ENCODE data around the gene JHY. TPM values are rescaled to one million over a fixed set of nuclear protein-coding genes. Genes with fewer than 3 reads are reported as not detected.

Gene JHY
- total RNA-seq, 6 donors from 2014 or later: 5.5 to 20.9 (median 8.8) TPM

- Histone ChIP-seq H3K9me3 (no peaks in the 10 kb centered on the region), H3K27ac (no peak overlapping the region), H3K4me3 (no peak overlapping the region), H3K4me1 (peaks cover 5 to 18% (median 10%) of the 10 kb centered on the region in 4 donors), H3K27me3 (peaks cover 0 to 49% (median 23%) of the 10 kb centered on the region in 4 donors), H3K36me3 (no peaks in the 10 kb centered on the region)
- ATAC-seq (ENCODE audit: low FRiP score in 2 of 2): no peak
- DNase-seq: no peak
- WGBS, 2 donors: 14 to 15% methylated on average over 21 of the region's 21 CpGs
- no peak for TF ChIP-seq POLR2AphosphoS5 (IDR thresholded peaks at IDR 0.05)
- TF ChIP-seq CTCF (IDR thresholded peaks at IDR 0.05): no peak
- no peak for TF ChIP-seq POLR2A (IDR thresholded peaks at IDR 0.05)
- no peak for TF ChIP-seq EP300 (IDR thresholded peaks at IDR 0.05)
Measured at GRCh38 chr11:122976061-122976733, 93.6 kb downstream of the JHY start.

GRCh38 chr11:122976734-122977469, 94.3 kb downstream of the JHY start:
- H3K4me1 ChIP-seq: peaks cover 9 to 24% (median 11%) of the 10 kb centered on the region in 4 donors
- no peak for TF ChIP-seq POLR2A (IDR thresholded peaks at IDR 0.05)
- TF ChIP-seq CTCF (IDR thresholded peaks at IDR 0.05): no peak
- no peak for TF ChIP-seq EP300 (IDR thresholded peaks at IDR 0.05)
- no peak for TF ChIP-seq POLR2AphosphoS5 (IDR thresholded peaks at IDR 0.05)
- H3K27me3 ChIP-seq: peaks cover 0 to 56% (median 27%) of the 10 kb centered on the region in 4 donors
- H3K9me3 ChIP-seq: no peaks in the 10 kb centered on the region
- DNase-seq (peak in 1 of 2 donors; percentile 62), ATAC-seq (ENCODE audit: low FRiP score in 2 of 2) (no peak)
- no peak overlapping the region for H3K27ac ChIP-seq
- H3K4me3 ChIP-seq: peak overlapping the region in 1 of 4 donors; percentile 19
- WGBS, 2 donors: 5 to 6% methylated on average over 42 to 47 of the region's 50 CpGs
- no peaks in the 10 kb centered on the region for H3K36me3 ChIP-seq

GRCh38 chr11:122977470-122978298, 95.1 kb downstream of the JHY start:
- Histone ChIP-seq H3K4me3 (peak overlapping the region in 1 of 4 donors; percentile 19), H3K27me3 (peaks cover 0 to 64% (median 28%) of the 10 kb centered on the region in 4 donors)

GRCh38 chr11:122978299-122978620, 95.7 kb downstream of the JHY start:
- no peaks in the 10 kb centered on the region for H3K36me3 ChIP-seq
- H3K4me1 ChIP-seq: peaks cover 9 to 24% (median 11%) of the 10 kb centered on the region in 4 donors
- no peak for ATAC-seq (ENCODE audit: low FRiP score in 2 of 2)
- no peak overlapping the region for H3K4me3 ChIP-seq
- H3K9me3 ChIP-seq: no peaks in the 10 kb centered on the region
- H3K27ac ChIP-seq: no peak overlapping the region
- TF ChIP-seq POLR2A (IDR thresholded peaks at IDR 0.05) (no peak), CTCF (IDR thresholded peaks at IDR 0.05) (no peak), EP300 (IDR thresholded peaks at IDR 0.05) (no peak), POLR2AphosphoS5 (IDR thresholded peaks at IDR 0.05) (no peak)
- WGBS, 2 donors: 10 to 15% methylated on average over 7 of the region's 7 CpGs
- peaks cover 0 to 68% (median 28%) of the 10 kb centered on the region in 4 donors for H3K27me3 ChIP-seq
- DNase-seq: no peak

More at GRCh38 chr11:122977470-122978298, 95.1 kb downstream of the JHY start:
- TF ChIP-seq CTCF (IDR thresholded peaks at IDR 0.05) (no peak), POLR2AphosphoS5 (IDR thresholded peaks at IDR 0.05) (no peak), POLR2A (IDR thresholded peaks at IDR 0.05) (no peak), EP300 (IDR thresholded peaks at IDR 0.05) (no peak)
- peaks cover 9 to 24% (median 11%) of the 10 kb centered on the region in 4 donors for H3K4me1 ChIP-seq
- no peaks in the 10 kb centered on the region for H3K9me3 ChIP-seq
- H3K36me3 ChIP-seq: no peaks in the 10 kb centered on the region
- ATAC-seq (ENCODE audit: low FRiP score in 2 of 2) (peak in 1 of 2 donors; percentile 35), DNase-seq (peak in 1 of 2 donors; percentile 79)
- 8 to 12% methylated on average over 29 to 40 of the region's 50 CpGs for WGBS, 2 donors
- no peak overlapping the region for H3K27ac ChIP-seq
